HEK293 (cell line): ENCODE data around the gene METTL6.
A peak's percentile ranks its signal among the peaks of the same experiment; 100 is the strongest.
"Not testable (repeated sequence)": the region's sequence is repeated elsewhere in the genome, so short reads cannot be mapped to it uniquely, and the experiment has no call there.

Experiments used
- CTCF ChIA-PET: fragments of 350-600 bp; formaldehyde crosslinking; extraction: SDS; loops from one replicate; lab custom pipeline; 2021; ENCODE audit warnings: antibody characterized with exemption; lab: Yijun Ruan, JAX
- POLR2A ChIA-PET: fragments of 300-600 bp; formaldehyde crosslinking; extraction: SDS; loops from one replicate; lab custom pipeline; 2020; ENCODE audit warnings: antibody characterized with exemption, inconsistent platforms; lab: Yijun Ruan, JAX
- H3K27ac ChIP-seq: fragments of 200-500 bp; sonication (Bioruptor generic); 2 replicates; pipeline ENCODE4 v1.5.1; 2014; ENCODE audit warnings: low read depth, low read length, control low read depth, inconsistent platforms; ENCODE audit errors: extremely low read depth
- H3K36me3 ChIP-seq, 2 experiments: fragments of 200-500 bp in 1 of 2; sonication (Bioruptor generic) in 1 of 2; 1 replicate in 1 of 2; 2 replicates in 1 of 2; pipeline ENCODE4 v1.5.1; 2014 to 2017; ENCODE audit warnings: inconsistent platforms in 2 of 2, low read length in 2 of 2; ENCODE audit not compliant: control insufficient read depth in 2 of 2, insufficient read depth in 1 of 2
- H3K4me1 ChIP-seq: fragments of 200-500 bp; sonication (Bioruptor generic); 2 replicates; pipeline ENCODE4 v1.5.1; 2014; ENCODE audit warnings: mild to moderate bottlenecking, low read length, inconsistent platforms; ENCODE audit not compliant: control insufficient read depth, insufficient read depth
- H3K4me3 ChIP-seq: 2 replicates; pipeline ENCODE4 v1.5.1; 2011; ENCODE audit warnings: low read depth, mild to moderate bottlenecking, control low read depth, low read length, moderate library complexity
- H3K9me3 ChIP-seq: fragments of 200-500 bp; sonication (Bioruptor generic); 2 replicates; pipeline ENCODE4 v1.5.1; 2014; ENCODE audit warnings: low read depth, low read length, inconsistent platforms; ENCODE audit not compliant: control insufficient read depth, insufficient read depth
- ATF2 ChIP-seq: fragments of 450-650 bp; formaldehyde crosslinking; IDR thresholded peaks from 2 replicates; pipeline ENCODE4 v1.5.1; 2016; ENCODE audit warnings: missing biosample characterization, missing genetic modification characterization, low read depth
- GFI1B ChIP-seq: fragments of 450-650 bp; formaldehyde crosslinking; IDR thresholded peaks from 2 replicates; pipeline ENCODE4 v1.5.1; 2016; ENCODE audit warnings: missing biosample characterization, missing genetic modification characterization
- GLIS1 ChIP-seq: fragments of 450-650 bp; formaldehyde crosslinking; IDR thresholded peaks from 2 replicates; pipeline ENCODE4 v1.5.1; 2016; ENCODE audit warnings: missing biosample characterization, missing genetic modification characterization
- SETDB1 ChIP-seq: IDR thresholded peaks from one replicate; pipeline ENCODE4 v1.6.1; 2017; ENCODE audit warnings: mild to moderate bottlenecking, low read length, moderate library complexity, mixed read lengths; ENCODE audit not compliant: insufficient read length
- ZBTB8A ChIP-seq: fragments of 450-650 bp; formaldehyde crosslinking; IDR thresholded peaks from 2 replicates; pipeline ENCODE4 v1.5.1; 2016; ENCODE audit warnings: missing biosample characterization, missing genetic modification characterization
- ZNF114 ChIP-seq: fragments of 450-650 bp; formaldehyde crosslinking; IDR thresholded peaks from 2 replicates; pipeline ENCODE4 v1.5.0; 2017; ENCODE audit warnings: missing biosample characterization, missing genetic modification characterization
- ZNF133 ChIP-seq: fragments of 450-650 bp; formaldehyde crosslinking; IDR thresholded peaks from 2 replicates; pipeline ENCODE4 v1.5.1; 2016; ENCODE audit warnings: missing biosample characterization, missing genetic modification characterization
- ZNF140 ChIP-seq: fragments of 450-650 bp; formaldehyde crosslinking; IDR thresholded peaks from 2 replicates; pipeline ENCODE4 v1.5.1; 2016; ENCODE audit warnings: missing biosample characterization, missing genetic modification characterization
- ZNF341 ChIP-seq: fragments of 450-650 bp; formaldehyde crosslinking; IDR thresholded peaks from 2 replicates; pipeline ENCODE4; 2016; ENCODE audit warnings: low read depth, missing biosample characterization, missing genetic modification characterization
- ZNF423 ChIP-seq: fragments of 450-650 bp; formaldehyde crosslinking; IDR thresholded peaks from 2 replicates; pipeline ENCODE4 v1.5.1; 2016; ENCODE audit warnings: missing biosample characterization, missing genetic modification characterization
- ZNF501 ChIP-seq: fragments of 450-650 bp; formaldehyde crosslinking; IDR thresholded peaks from 2 replicates; pipeline ENCODE4 v1.5.1; 2016; ENCODE audit warnings: missing biosample characterization, missing genetic modification characterization
- ZNF518A ChIP-seq: fragments of 450-650 bp; formaldehyde crosslinking; conservative IDR thresholded peaks from 2 replicates; pipeline ENCODE4 v1.5.1; 2016; ENCODE audit warnings: low read depth, missing biosample characterization, missing genetic modification characterization
- ZNF629 ChIP-seq: fragments of 450-650 bp; formaldehyde crosslinking; IDR thresholded peaks from 2 replicates; pipeline ENCODE4 v1.5.1; 2017; ENCODE audit warnings: missing biosample characterization, missing genetic modification characterization
- ZNF830 ChIP-seq: fragments of 450-650 bp; IDR thresholded peaks from 2 replicates; pipeline ENCODE4 v1.5.0; 2018; ENCODE audit warnings: missing biosample characterization, missing genetic modification characterization, low read depth, mild to moderate bottlenecking, moderate library complexity
- TF ChIP-seq, protein P1 (sequence below): fragments of 450-650 bp; formaldehyde crosslinking; optimal IDR thresholded peaks from 2 replicates; pipeline ENCODE3; 2016; ENCODE audit warnings: missing biosample characterization, mild to moderate bottlenecking, missing genetic modification characterization

Gene METTL6

DNA sequence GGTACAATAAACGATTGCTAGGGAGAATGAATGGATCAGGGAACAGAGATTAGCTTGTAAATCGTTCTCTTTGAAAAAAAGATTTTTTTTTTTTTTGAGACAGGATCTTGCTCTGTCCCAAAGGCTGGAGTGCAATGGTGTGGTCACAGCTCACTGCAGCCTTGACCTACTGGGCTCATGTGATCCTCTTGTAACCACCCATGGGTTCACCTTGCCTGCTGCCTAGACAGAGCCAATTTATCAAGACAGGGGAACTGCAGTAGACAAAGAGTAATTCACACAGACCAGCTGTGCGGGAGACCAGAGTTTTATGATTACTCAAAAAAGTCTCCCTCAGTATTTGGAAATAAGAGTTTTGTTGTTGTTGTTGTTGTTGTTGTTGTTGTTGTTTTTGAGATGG is 39.6 kb downstream of the METTL6 start:
- Histone ChIP-seq H3K36me3 (no peaks in the 10 kb centered on the region), H3K4me3 (no peak overlapping the region), H3K9me3 (no peaks in the 10 kb centered on the region), H3K4me1 (no peaks in the 10 kb centered on the region), H3K27ac (no peak overlapping the region)
- CTCF ChIA-PET, result interaction anchor here (0.6 to 2.1 kb wide), 5 partner anchors 17 to 185 kb away, joined by 3 to 6 read pairs (median 4); no protein-coding TSS in a partner anchor
- TF ChIP-seq GFI1B (tag by site-specific recombination), result no peak
- TF ChIP-seq ZNF341 (tag by site-specific recombination), result no peak
- no peak for TF ChIP-seq ATF2 (tag by site-specific recombination)
- TF ChIP-seq GLIS1 (tag by site-specific recombination), result no peak
- no peak for TF ChIP-seq ZNF133 (tag by site-specific recombination)
- TF ChIP-seq ZNF830 (tag by site-specific recombination), result no peak
- no peak for TF ChIP-seq ZNF423 (tag by site-specific recombination)
- no peak for TF ChIP-seq ZNF629 (tag by site-specific recombination)
- POLR2A ChIA-PET, result no interaction called here

DNA sequence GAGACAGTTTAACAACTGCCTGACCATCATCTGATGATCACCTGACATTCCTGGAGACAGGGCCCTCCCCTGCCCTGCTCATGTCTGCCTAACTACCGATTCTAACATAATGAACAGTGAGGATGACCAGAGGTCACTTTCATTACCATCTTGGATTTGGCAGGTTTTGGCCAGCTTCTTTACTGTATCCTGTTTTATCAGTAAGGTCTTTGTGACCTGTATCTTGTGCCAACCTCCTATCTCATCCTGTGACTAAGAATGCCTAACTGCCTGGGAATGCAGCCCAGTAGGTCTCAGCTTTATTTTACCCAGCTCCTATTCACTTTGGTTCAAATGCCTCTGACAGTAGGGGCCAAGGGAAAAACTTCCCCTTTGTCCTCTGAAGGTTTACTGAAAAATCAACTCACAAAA is 40.2 kb downstream of the METTL6 start:
- H3K9me3 ChIP-seq, result no peaks in the 10 kb centered on the region
- no peaks in the 10 kb centered on the region for H3K36me3 ChIP-seq
- H3K4me3 ChIP-seq, result no peak overlapping the region
- no peaks in the 10 kb centered on the region for H3K4me1 ChIP-seq
- TF ChIP-seq ZNF501 (tag by site-specific recombination) (no peak), ZNF423 (tag by site-specific recombination) (no peak), ZNF830 (tag by site-specific recombination) (no peak)
- POLR2A ChIA-PET, result no interaction called here
- H3K27ac ChIP-seq, result no peak overlapping the region
- CTCF ChIA-PET, result interaction anchor here (0.6 to 2.1 kb wide), 2 partner anchors 18 to 185 kb away, joined by 3 to 6 read pairs; no protein-coding TSS in a partner anchor

DNA sequence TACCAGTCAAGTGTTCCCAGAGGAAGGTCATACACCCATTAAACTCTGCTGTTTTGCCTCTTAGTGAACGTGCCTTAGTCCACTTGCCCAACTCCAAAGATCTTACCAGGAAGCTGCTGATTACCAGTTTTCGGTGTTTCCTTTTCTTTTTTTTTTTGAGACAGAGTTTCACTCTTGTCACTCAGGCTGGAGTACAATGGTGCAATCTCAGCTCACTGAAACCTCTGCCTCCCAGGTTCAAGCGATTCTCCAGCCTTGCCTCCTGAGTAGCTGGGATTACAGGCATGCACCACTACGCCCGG is 40.7 kb downstream of the METTL6 start:
- H3K4me1 ChIP-seq, H3K9me3 ChIP-seq, H3K27ac ChIP-seq, H3K4me3 ChIP-seq, POLR2A ChIA-PET, H3K36me3 ChIP-seq: not testable (repeated sequence)
- CTCF ChIA-PET, result interaction anchor here (2.1 kb wide), 1 partner anchor 19 kb away, joined by 6 read pairs; no protein-coding TSS in a partner anchor
- TF ChIP-seq SETDB1, result peak; percentile 9

GRCh38 chr3:15385901-15386653 is 41.3 kb downstream of the METTL6 start:
- Histone ChIP-seq H3K9me3 (no peaks in the 10 kb centered on the region), H3K27ac (no peak overlapping the region), H3K4me1 (no peaks in the 10 kb centered on the region), H3K36me3 (no peaks in the 10 kb centered on the region), H3K4me3 (no peak overlapping the region)
- POLR2A ChIA-PET, result no interaction called here
- CTCF ChIA-PET, result interaction anchor here (2.1 to 3.0 kb wide), 2 partner anchors 19 to 117 kb away, joined by 6 to 18 read pairs; no protein-coding TSS in a partner anchor
- 0 out of 2 replicates have a peak, but pooled peaks have one; percentile 35 for TF ChIP-seq ZNF518A
- TF ChIP-seq ZBTB8A, result peak; percentile 40; the same call in 1 of the 2 replicates
- no peak for TF ChIP-seq ZNF114 (tag by site-specific recombination)
- TF ChIP-seq ZNF140 (tag by site-specific recombination), result 0 out of 2 replicates have a peak, but pooled peaks have one; percentile 12
- TF ChIP-seq ZNF501 (tag by site-specific recombination), result 0 out of 2 replicates have a peak, but pooled peaks have one; percentile 25
- TF ChIP-seq, protein P1, sequence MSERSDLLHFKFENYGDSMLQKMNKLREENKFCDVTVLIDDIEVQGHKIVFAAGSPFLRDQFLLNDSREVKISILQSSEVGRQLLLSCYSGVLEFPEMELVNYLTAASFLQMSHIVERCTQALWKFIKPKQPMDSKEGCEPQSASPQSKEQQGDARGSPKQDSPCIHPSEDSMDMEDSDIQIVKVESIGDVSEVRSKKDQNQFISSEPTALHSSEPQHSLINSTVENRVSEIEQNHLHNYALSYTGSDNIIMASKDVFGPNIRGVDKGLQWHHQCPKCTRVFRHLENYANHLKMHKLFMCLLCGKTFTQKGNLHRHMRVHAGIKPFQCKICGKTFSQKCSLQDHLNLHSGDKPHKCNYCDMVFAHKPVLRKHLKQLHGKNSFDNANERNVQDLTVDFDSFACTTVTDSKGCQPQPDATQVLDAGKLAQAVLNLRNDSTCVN (tag by site-specific recombination), result no peak
- peak; percentile 74 for TF ChIP-seq SETDB1
